ENCODE data around the gene SCFD2.
"Not testable (repeated sequence)": the region's sequence is repeated elsewhere in the genome, so short reads cannot be mapped to it uniquely, and the experiment has no call there.

DNA sequence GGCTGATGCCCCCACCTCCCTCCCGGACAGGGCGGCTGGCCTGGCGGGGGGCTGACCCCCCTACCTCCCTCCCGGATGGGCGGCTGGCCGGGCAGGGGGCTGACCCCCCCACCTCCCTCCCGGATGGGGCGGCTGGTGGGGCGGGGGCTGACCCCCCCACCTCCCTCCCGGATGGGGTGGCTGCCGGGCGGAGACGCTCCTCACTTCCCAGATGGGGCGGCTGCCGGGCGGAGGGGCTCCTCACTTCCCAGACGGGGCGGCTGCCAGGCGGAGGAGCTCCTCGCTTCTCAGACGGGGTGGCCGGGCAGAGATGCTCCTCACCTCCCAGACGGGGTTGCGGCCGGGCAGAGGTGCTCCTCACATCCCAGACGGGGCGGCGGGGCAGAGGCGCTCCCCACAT, 127.5 kb downstream of the SCFD2 start:
- TF ChIP-seq POLR2AphosphoS5 (IDR thresholded peaks at IDR 0.05; ENCODE audit: low read depth, low read length): not testable (repeated sequence)
- TF ChIP-seq, protein P1, sequence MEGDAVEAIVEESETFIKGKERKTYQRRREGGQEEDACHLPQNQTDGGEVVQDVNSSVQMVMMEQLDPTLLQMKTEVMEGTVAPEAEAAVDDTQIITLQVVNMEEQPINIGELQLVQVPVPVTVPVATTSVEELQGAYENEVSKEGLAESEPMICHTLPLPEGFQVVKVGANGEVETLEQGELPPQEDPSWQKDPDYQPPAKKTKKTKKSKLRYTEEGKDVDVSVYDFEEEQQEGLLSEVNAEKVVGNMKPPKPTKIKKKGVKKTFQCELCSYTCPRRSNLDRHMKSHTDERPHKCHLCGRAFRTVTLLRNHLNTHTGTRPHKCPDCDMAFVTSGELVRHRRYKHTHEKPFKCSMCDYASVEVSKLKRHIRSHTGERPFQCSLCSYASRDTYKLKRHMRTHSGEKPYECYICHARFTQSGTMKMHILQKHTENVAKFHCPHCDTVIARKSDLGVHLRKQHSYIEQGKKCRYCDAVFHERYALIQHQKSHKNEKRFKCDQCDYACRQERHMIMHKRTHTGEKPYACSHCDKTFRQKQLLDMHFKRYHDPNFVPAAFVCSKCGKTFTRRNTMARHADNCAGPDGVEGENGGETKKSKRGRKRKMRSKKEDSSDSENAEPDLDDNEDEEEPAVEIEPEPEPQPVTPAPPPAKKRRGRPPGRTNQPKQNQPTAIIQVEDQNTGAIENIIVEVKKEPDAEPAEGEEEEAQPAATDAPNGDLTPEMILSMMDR (IDR thresholded peaks at IDR 0.05): not testable (repeated sequence)
